ENCODE results near the gene RAB3IL1. TPM values are rescaled to one million over a fixed set of nuclear protein-coding genes. Genes with fewer than 3 reads are reported as not detected.

RAB3IL1 gene
- total and polyA plus RNA-seq, 9 of the 15 experiments (the other 6 are each of a cell fraction or from before 2014, with no cell fraction given): 0.15 to 42.6 (median 15.5) TPM

- ATAC-seq (no peak), DNase-seq (ENCODE audit: extremely low read depth in 1 of 4, low spot score in 3 of 4) (peak in 1 of 4 experiments; percentile 25), FAIRE-seq (no peak)
- Histone ChIP-seq H3K9me3 (replicated peaks; ENCODE audit: control insufficient read depth, insufficient read depth, low read depth, low read length) (no peaks in the 10 kb centered on the region), H3K36me3 (ENCODE audit: control insufficient read depth, insufficient read depth, low read length) (peaks cover 12% of the 10 kb centered on the region), H4K20me1 (replicated peaks; ENCODE audit: control insufficient read depth, insufficient read depth, low read length) (peaks cover 15% of the 10 kb centered on the region), H3K27me3 (ENCODE audit: control insufficient read depth in 2 of 2, insufficient read depth in 2 of 2, low read length in 2 of 2) (no peaks in the 10 kb centered on the region), H3K79me2 (ENCODE audit: control insufficient read depth, insufficient read depth, low read length) (peaks cover 8% of the 10 kb centered on the region), H3K9me1 (ENCODE audit: control insufficient read depth, insufficient read depth, low read length) (peaks cover 6% of the 10 kb centered on the region), H3K4me3 (no peak overlapping the region), H2AFZ (ENCODE audit: low read depth, low read length) (no peak overlapping the region), H3K4me1 (replicated peaks in 1 of 2; ENCODE audit: control insufficient read depth in 2 of 2, insufficient read depth in 2 of 2, low read length in 2 of 2) (peaks cover 48 to 49% of the 10 kb centered on the region in 2 experiments), H3K4me2 (ENCODE audit: insufficient read depth, low read length) (no peak overlapping the region), H3K27ac (ENCODE audit: extremely low read depth, low read depth, low read length) (peak overlapping the region; percentile 20; the same call in 1 of the 3 replicates), H3K9ac (ENCODE audit: insufficient read depth in 1 of 2, low read depth in 2 of 2, low read length in 2 of 2) (peak overlapping the region in 1 of 2 experiments; percentile 8; a peak in 1 of 4 replicates)
- ChIA-PET POLR2A (interaction anchor here (11.8 kb wide), 1 partner anchor 10 kb away, joined by 327 read pairs; the partner anchor contains the start of gene BEST1), CTCF (ENCODE audit: low intra/inter-chr PET ratio) (no interaction called here)
- BruUV-seq (replicated peaks): no TSS peak
- WGBS (ENCODE audit: insufficient coverage, low coverage, missing lambda C conversion rate): 5% methylated on average over 2 of the region's 2 CpGs
- in situ Hi-C loops (cut with MboI): no loop called here
- intact Hi-C loops (cut with micrococcal nuclease): no loop called here
- TF ChIP-seq ZNF699 (CRISPR knock-in tag; IDR thresholded peaks at IDR 0.05; ENCODE audit: insufficient replicate concordance) (no peak), JUN (IDR thresholded peaks at IDR 0.05; ENCODE audit: borderline replicate concordance, low read depth, low read length) (peak; percentile 71), JUN (CRISPR knock-in tag; IDR thresholded peaks at IDR 0.05; ENCODE audit: borderline replicate concordance) (no peak), SMARCE1 (IDR thresholded peaks at IDR 0.05) (peak; percentile 48; the same call in 1 of the 2 replicates), TCF3 (CRISPR knock-in tag; IDR thresholded peaks at IDR 0.05) (no peak), ZNF316 (IDR thresholded peaks at IDR 0.05) (no peak), ARID4B (CRISPR knock-in tag; IDR thresholded peaks at IDR 0.05) (no peak), SOX6 (IDR thresholded peaks at IDR 0.05) (0 out of 2 replicates have a peak, but pooled peaks have one; percentile 14), CREB3 (tag; conservative IDR thresholded peaks at IDR 0.05; ENCODE audit: low read depth) (no peak), FOSL1 (tag; conservative IDR thresholded peaks at IDR 0.05) (peak; percentile 62; the same call in 1 of the 2 replicates), CREBBP (IDR thresholded peaks at IDR 0.05; ENCODE audit: low read depth, low read length) (no peak), SMARCA4 (IDR thresholded peaks at IDR 0.05) (peak; percentile 45; the same call in 1 of the 2 replicates), NCOA4 (IDR thresholded peaks at IDR 0.05; ENCODE audit: partially characterized antibody) (no peak), ELF2 (CRISPR knock-in tag; IDR thresholded peaks at IDR 0.05) (no peak), BRCA1 (IDR thresholded peaks at IDR 0.05) (no peak), BRCA1 (CRISPR knock-in tag; IDR thresholded peaks at IDR 0.05) (no peak), TRIM24 (IDR thresholded peaks at IDR 0.05) (peak in 1 of 2 experiments; percentile 24; a peak in 1 of 4 replicates), NBN (IDR thresholded peaks at IDR 0.05; ENCODE audit: low read depth) (no peak), TFAP4 (CRISPR knock-in tag; IDR thresholded peaks at IDR 0.05; ENCODE audit: borderline replicate concordance) (peak; percentile 48; the same call in 1 of the 2 replicates), SRSF9 (IDR thresholded peaks at IDR 0.05; ENCODE audit: borderline replicate concordance, low read depth, low read length) (no peak)
These were observed 41.7 kb upstream of the RAB3IL1 start for GRCh38 chr11:61959114-61959513.

Data from K562 (cell line).